EH (cell line): ENCODE results near the gene PSMD3.

Source experiments
- DNase-seq: peaks from one replicate; pipeline ENCODE4 v3.0.0-alpha.2; 2015; ENCODE audit warnings: low read depth

Gene PSMD3

GRCh38 chr17:39960524-39961041, 20.0 kb upstream of the PSMD3 start:
- DNase-seq: no peak

- DNase-seq: no peak
Measured at GRCh38 chr17:39962642-39963220, 17.9 kb upstream of the PSMD3 start, which contains the start of gene GSDMA. TSS of gene GSDMA (plus strand) at chr17:39963004. CDS start at chr17:39965688, 2,684 bp downstream.

DNA sequence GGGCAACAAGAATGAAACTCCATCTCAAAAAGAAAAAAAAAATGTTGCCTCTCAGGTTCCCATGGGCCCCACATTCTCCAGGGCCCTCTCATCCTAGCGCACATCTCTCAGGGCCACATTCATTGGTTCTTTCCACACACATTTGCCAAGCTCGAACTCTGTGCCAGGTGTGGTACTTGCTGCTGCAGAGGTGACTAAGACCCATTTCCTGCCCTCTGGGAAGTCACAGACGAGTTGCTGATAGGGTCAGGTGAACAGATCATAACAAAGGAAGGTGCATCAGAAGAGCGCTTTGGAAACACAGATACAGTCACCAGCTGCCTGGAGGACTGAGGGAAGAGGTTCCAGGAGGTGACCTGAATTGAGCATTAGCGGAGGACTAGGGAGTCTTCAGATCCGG, 16.8 kb upstream of the PSMD3 start:
- no peak for DNase-seq

DNA sequence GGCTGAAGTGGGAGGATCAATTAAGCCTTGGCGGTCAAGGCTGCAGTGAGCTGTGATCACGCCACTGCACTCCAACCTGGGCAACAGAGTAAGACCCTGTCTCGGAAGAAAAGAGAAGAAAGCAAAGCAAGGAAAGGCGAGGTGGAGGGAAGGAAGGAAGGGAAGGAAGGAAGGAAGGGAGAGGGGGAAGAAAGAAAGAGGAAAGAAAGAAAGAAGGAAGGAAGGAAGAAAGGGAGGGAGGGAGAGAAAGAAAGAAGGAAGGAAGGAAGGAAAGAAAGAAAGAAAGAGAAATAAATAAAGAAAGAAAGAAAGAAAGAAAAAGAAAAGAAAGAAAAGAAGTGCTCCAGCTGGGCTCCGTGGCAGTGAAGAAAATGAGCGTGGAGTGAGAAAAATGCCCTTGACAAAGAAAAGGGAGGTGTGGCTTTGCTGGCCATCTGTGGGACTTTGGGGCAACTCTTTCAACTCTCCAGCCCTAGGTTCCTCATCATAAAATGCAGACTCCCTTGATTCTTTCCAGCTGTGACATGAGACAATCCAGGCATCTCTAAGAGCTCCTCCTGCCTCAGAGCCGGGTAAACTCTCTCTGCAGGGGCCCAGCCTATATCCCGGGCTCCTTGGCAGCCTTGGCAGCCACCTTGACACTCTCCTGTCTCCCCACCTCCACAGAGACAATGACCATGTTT, 15.4 kb upstream of the PSMD3 start:
- DNase-seq: no peak

GRCh38 chr17:39966771-39967170, 13.8 kb upstream of the PSMD3 start:
- no peak for DNase-seq

DNA sequence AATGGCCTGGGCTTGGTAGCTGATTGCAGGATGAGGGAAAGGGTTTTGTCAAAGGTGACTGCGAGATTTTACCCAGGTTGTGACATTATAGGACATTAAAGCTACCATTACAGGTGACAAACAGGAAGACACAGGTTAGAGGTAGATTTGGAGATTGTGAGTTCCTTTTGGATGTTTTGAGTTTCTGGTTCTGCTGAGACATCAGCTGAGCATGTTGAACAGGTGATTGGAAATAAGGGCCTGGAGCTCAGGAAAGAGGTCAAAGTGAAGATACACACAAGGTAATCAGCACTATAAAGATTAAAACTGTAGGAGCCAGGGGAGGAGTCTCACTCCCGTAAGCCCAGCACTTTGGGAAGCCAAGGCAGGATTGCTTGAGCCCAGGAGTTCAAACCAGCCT, 11.8 kb upstream of the PSMD3 start:
- no peak for DNase-seq

- no peak for DNase-seq
Measured at GRCh38 chr17:39969375-39969774, 11.2 kb upstream of the PSMD3 start.

- no peak for DNase-seq
Measured at GRCh38 chr17:39970157-39970692, 10.4 kb upstream of the PSMD3 start.

- DNase-seq: no peak
Measured at GRCh38 chr17:39971076-39971603, 9.5 kb upstream of the PSMD3 start.

GRCh38 chr17:39972271-39972670, 8.3 kb upstream of the PSMD3 start:
- no peak for DNase-seq

DNA sequence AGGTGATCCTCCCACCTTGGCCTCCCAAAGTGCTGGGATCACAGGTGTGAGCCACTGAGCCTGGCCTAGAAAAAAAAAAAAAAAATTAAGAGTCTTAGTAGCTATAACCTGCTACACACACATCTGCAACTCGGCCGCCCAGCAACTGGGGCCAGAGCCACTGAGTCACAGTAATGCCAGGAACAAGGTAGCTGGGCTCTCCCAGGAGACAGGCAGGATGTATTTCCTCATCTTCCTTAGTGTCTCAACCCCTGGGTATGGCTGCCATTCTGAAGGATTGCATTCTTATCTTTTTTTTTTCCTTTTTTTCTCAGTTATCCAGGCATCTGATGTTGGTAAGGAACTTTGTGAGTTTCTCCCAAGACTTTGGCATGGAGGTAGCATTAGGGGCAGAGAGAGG, 7.1 kb upstream of the PSMD3 start:
- DNase-seq: no peak

DNA sequence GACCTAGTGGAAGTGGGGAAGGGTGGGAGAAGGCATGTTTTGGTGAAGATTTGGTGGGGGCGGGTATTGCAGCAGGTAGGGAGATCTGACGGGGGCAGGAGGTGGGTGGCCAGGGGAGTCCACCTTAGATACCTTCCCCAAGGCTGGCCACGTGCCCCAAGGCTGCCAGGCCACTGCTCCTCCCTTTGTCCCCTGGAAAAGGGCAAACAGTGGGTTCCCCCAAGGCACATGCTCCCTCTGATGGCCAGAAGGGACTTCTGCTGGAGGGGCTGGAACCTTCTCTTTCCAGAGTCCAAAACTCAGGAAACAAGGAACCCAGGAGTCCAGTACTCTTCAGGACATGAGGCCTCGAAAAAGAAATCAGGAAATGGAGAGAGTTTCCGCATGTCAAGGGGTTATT, 6.2 kb upstream of the PSMD3 start:
- DNase-seq: no peak

- no peak for DNase-seq
Measured at GRCh38 chr17:39975801-39976200, 4.8 kb upstream of the PSMD3 start.

DNA sequence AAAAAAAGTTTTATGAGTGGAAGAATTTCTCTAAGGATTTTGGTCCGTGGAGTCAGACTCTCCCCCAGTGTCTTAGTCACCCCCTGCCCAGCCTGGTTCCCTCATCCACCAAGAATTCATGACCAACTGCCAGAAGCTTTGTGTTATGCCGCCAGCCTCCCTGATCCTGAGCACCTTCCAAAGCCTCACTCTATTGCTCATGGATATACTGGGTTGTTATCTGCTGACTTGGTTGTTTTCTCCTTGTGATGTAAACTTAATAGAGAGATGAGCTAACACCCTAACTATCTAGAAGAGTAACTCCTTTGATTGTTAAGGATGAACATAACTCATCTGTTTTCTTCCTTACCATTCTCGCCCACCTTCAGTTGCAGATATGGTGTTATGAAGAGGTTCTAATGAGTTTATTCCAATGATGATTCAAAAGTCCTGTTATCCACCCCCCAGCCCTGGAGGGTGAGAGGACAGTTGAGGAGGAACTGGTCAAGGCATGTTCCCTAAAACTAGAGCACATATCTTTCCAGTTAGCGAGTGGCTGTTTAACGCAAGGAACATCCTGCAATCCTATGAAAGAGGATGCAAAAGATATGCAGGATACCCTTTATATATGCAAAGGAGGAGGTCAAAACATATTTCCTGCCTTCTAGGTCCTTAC, 1.5 kb upstream of the PSMD3 start:
- DNase-seq: peak; percentile 93

GRCh38 chr17:39979893-39980350, 685 bp upstream of the PSMD3 start:
- no peak for DNase-seq

- DNase-seq: no peak
Measured at GRCh38 chr17:39981207-39981741, 667 bp downstream of the PSMD3 start.

DNA sequence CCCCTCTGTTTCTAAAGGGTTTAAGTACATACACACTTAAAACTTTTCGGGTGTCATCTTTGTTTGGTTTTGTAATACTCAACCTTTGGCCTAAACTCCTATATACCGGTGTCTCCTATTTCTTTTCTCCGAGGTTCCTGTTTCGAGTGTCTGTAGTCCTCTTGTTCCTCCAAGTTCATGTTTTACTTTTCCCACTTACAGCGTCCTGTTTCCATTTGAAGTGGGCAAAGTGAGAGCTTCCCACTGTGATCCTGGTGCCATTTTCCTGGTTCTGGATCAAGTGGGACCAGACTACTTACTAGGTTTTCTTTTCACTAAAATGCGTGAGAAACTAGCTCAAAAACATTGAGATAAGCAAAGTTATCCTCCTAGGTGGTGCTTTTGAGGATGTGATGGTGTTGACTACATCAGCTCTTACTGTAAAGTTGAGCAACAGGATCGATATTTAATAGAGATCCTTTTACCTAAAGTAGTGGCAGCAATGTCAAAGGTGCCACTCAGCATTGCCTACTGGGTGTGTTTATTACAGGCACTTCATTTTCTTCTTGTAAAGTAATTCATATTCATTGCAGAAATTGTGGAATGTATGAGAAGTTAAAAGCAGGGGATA, 1.3 kb downstream of the PSMD3 start:
- DNase-seq: no peak

GRCh38 chr17:39988206-39988810, 7.7 kb downstream of the PSMD3 start:
- DNase-seq: no peak

- no peak for DNase-seq
Measured at GRCh38 chr17:39994448-39994847, 13.8 kb downstream of the PSMD3 start.

DNA sequence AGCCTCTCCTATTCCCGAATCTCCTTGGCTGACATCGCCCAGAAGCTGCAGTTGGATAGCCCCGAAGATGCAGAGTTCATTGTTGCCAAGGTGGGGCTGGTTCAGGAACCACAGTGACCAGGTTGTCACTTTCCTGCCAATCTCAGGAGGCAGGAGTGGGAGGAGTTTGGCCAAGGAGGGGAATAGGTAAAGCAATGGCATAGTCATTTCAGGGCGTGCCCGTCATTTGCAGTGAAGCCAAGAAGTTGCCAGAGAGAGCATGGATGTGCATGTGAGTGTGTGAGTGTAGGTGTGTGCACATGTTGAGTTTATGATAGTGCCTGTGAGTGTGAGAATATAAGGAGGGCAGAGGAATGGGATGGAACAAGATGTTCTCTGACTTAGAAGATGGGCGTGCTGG, 14.8 kb downstream of the PSMD3 start:
- no peak for DNase-seq

GRCh38 chr17:39996162-39996561, 15.6 kb downstream of the PSMD3 start:
- no peak for DNase-seq

DNA sequence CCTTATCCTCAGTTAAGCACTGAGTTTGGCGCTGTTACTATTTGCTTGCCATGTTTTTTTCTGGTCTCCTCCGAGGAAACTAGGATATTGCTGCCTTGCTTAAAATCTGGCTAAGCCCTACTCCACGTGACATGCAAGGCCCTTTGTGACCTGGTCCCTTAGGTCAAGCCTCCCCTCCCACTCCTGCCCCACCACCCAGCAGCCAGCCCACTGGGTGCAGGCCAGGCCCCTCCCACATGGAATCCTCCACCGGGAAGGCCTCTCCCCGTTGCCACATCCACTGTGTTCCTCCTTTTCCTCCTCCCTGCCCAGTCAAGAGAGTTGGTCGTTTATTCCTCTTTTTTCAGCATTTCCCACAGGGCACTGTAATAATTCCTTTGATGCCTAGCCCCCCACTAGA, 16.2 kb downstream of the PSMD3 start:
- DNase-seq: no peak
